Endothelial cell of umbilical vein (primary cell): ENCODE results near the gene TBK1. TPM values are rescaled to one million over a fixed set of nuclear protein-coding genes. Genes with fewer than 3 reads are reported as not detected.

Source experiments
- BruUV-seq: library from RNA; stranded (reverse); fragments of 400-500 nt; replicated peaks from 2 replicates; lab custom pipeline; 2021; lab: Mats Ljungman, UMichigan
- CTCF ChIA-PET: fragments of 300-600, 350-600 bp; sonication (Branson Sonifier 250); formaldehyde crosslinking; loops from one replicate; lab custom pipeline; 2021; ENCODE audit warnings: antibody characterized with exemption, inconsistent platforms; lab: Charles Lee
- POLR2A ChIA-PET: fragments of 300-600, 350-600 bp; sonication (Branson Sonifier 250); formaldehyde crosslinking; loops from one replicate; lab custom pipeline; 2021; ENCODE audit warnings: antibody characterized with exemption, inconsistent platforms; lab: Charles Lee
- DNase-seq: peaks from one replicate; pipeline ENCODE4 v3.0.0-alpha.2; 2011; ENCODE audit warnings: low read depth, low spot score
- FAIRE-seq: peaks from 2 replicates; lab custom pipeline; 2011; peaks lifted over from hg19 to GRCh38; lab: Jason Lieb, UNC
- H2AFZ ChIP-seq: 2 replicates; pipeline ENCODE4 v1.6.0; 2012; ENCODE audit warnings: low read depth, low read length, control low read depth, inconsistent platforms
- H3K27ac ChIP-seq: 2 replicates; pipeline ENCODE4 v1.5.1; 2011; ENCODE audit warnings: low read depth, mild to moderate bottlenecking, control low read depth, low read length, moderate library complexity; ENCODE audit not compliant: insufficient read depth
- H3K27me3 ChIP-seq, 2 experiments: 2 replicates each; pipeline versions ENCODE4 v1.6.0 to v1.6.1; 2011; ENCODE audit warnings: low read length in 2 of 2, mixed read lengths in 1 of 2; ENCODE audit not compliant: control insufficient read depth in 2 of 2, insufficient read depth in 2 of 2
- H3K36me3 ChIP-seq, 2 experiments: 2 replicates in 1 of 2; 3 replicates in 1 of 2; pipeline ENCODE4 v1.5.1; 2011; ENCODE audit warnings: low read length in 2 of 2, mild to moderate bottlenecking in 1 of 2, moderate library complexity in 1 of 2; ENCODE audit not compliant: control insufficient read depth in 2 of 2, insufficient read depth in 2 of 2; ENCODE audit errors: extremely low read depth in 1 of 2
- H3K4me1 ChIP-seq: 3 replicates; pipeline ENCODE4 v1.5.1; 2011; ENCODE audit warnings: mild to moderate bottlenecking, low read length; ENCODE audit not compliant: control insufficient read depth, insufficient read depth; ENCODE audit errors: extremely low read depth
- H3K4me2 ChIP-seq: 2 replicates; pipeline ENCODE4 v1.6.1; 2011; ENCODE audit warnings: low read length, control low read depth, mixed read lengths; ENCODE audit not compliant: insufficient read depth
- H3K4me3 ChIP-seq, 3 experiments: fragments of 200-600 bp in 1 of 3; sonication (generic), shearing (Covaris generic) in 1 of 3; replicated peaks in 1 of 3; 2 replicates each; pipeline ENCODE4 v1.5.1; 2011 to 2016; ENCODE audit warnings: control low read depth in 3 of 3, low read length in 3 of 3, mild to moderate bottlenecking in 2 of 3, inconsistent platforms in 1 of 3, low read depth in 1 of 3, moderate library complexity in 1 of 3; ENCODE audit not compliant: insufficient read depth in 1 of 3
- H3K79me2 ChIP-seq: 2 replicates; pipeline ENCODE4 v1.6.0; 2012; ENCODE audit warnings: low read length, inconsistent platforms; ENCODE audit not compliant: control insufficient read depth, insufficient read depth
- H3K9ac ChIP-seq: replicated peaks from 2 replicates; pipeline ENCODE3; 2011; ENCODE audit warnings: low read length, control low read depth; ENCODE audit not compliant: insufficient read depth; ENCODE audit errors: extremely low read depth
- H3K9me1 ChIP-seq: replicated peaks from 3 replicates; pipeline ENCODE4 v1.6.0; 2011; ENCODE audit warnings: mild to moderate bottlenecking, low read length; ENCODE audit not compliant: control insufficient read depth, insufficient read depth; ENCODE audit errors: extremely low read depth
- H3K9me3 ChIP-seq: replicated peaks from 2 replicates; pipeline ENCODE4 v1.5.1; 2012; ENCODE audit warnings: low read length, inconsistent platforms; ENCODE audit not compliant: control insufficient read depth, insufficient read depth
- H4K20me1 ChIP-seq: replicated peaks from 2 replicates; pipeline ENCODE3; 2011; ENCODE audit warnings: mild to moderate bottlenecking, low read length; ENCODE audit not compliant: control insufficient read depth, insufficient read depth; ENCODE audit errors: extremely low read depth
- FOS ChIP-seq: IDR thresholded peaks from 2 replicates; pipeline ENCODE4 v1.6.1; 2011; ENCODE audit warnings: mild to moderate bottlenecking, low read length, moderate library complexity, borderline replicate concordance; ENCODE audit not compliant: insufficient read depth
- JUN ChIP-seq: IDR thresholded peaks from 2 replicates; pipeline ENCODE4 v1.6.1; 2011; ENCODE audit warnings: borderline replicate concordance, low read depth; ENCODE audit not compliant: insufficient read length, insufficient read depth
- MAX ChIP-seq: IDR thresholded peaks from 2 replicates; pipeline ENCODE4 v1.6.1; 2011; ENCODE audit not compliant: insufficient read depth, insufficient read length
- MYC ChIP-seq: IDR thresholded peaks from one replicate; pipeline ENCODE4 v1.6.1; 2011; ENCODE audit warnings: mild to moderate bottlenecking, low read depth, low read length
- POLR2AphosphoS5 ChIP-seq: IDR thresholded peaks from 2 replicates; pipeline ENCODE4 v1.6.1; 2012; ENCODE audit warnings: low read depth, mild to moderate bottlenecking, control low read depth, low read length, moderate library complexity; ENCODE audit not compliant: insufficient read depth
- dilution Hi-C: fragments of 300-500 bp; cut with MboI; formaldehyde crosslinking; loops from one replicate; pipeline ENCODE4 v1.15.0; 2019; ENCODE audit warnings: low sequenced_read_pairs; ENCODE audit not compliant: extremely low pct_ligation_motif_present
- intact Hi-C: fragments of 100-400 bp; cut with micrococcal nuclease; formaldehyde crosslinking; loops from one replicate; pipeline ENCODE4 v1.10.0; 2022
- polyA plus RNA-seq, 4 experiments: library from polyadenylated mRNA; depleted of rRNA in 3 of 4; stranded (reverse) in 3 of 4; unstranded in 1 of 4; fragments of >200 nt; gene quantifications; 2 replicates each; pipeline versions ENCODE4 v1.2.1 to v1.2.3, GENCODE V29; 2011 to 2012; ENCODE audit warnings: missing spikeins in 1 of 4
- total RNA-seq: library from RNA; stranded (reverse); gene quantifications from 2 replicates; pipeline ENCODE4 v1.2.3, GENCODE V29; 2021
- TF ChIP-seq, protein P1 (sequence below), 2 donors: IDR thresholded peaks; 1 replicate in 1 of 2; 2 replicates in 1 of 2; pipeline ENCODE4 v1.5.1; 2011; ENCODE audit warnings: low read length in 2 of 2, mild to moderate bottlenecking in 2 of 2, moderate library complexity in 2 of 2, control low read depth in 1 of 2, inconsistent platforms in 1 of 2, low read depth in 1 of 2; ENCODE audit not compliant: insufficient read depth in 1 of 2; ENCODE audit errors: extremely low read depth in 1 of 2

Gene TBK1
- total and polyA plus RNA-seq, 2 donors (not counting 3 experiments of a cell fraction or from before 2014, with no cell fraction given), result 8.0 to 28.9 TPM

- ChIA-PET CTCF (interaction anchor here (0.7 kb wide), 1 partner anchor 16 kb away, joined by 3 read pairs; no protein-coding TSS in a partner anchor), POLR2A (no interaction called here)
- no peak overlapping the region for H3K27ac ChIP-seq
- H3K9me1 ChIP-seq, result no peaks in the 10 kb centered on the region
- H3K9me3 ChIP-seq, result no peaks in the 10 kb centered on the region
- DNase-seq (no peak), FAIRE-seq (no peak)
- H4K20me1 ChIP-seq, result no peaks in the 10 kb centered on the region
- H3K79me2 ChIP-seq, result peaks cover 6% of the 10 kb centered on the region
- H3K4me1 ChIP-seq, result peaks cover 16% of the 10 kb centered on the region
- H3K4me2 ChIP-seq, result no peak overlapping the region
- peaks cover 10 to 41% of the 10 kb centered on the region in 2 experiments for H3K36me3 ChIP-seq
- H3K4me3 ChIP-seq, result no peak overlapping the region
- no peaks in the 10 kb centered on the region for H3K27me3 ChIP-seq
- BruUV-seq, result no TSS peak
- dilution Hi-C loops (no loop called here), intact Hi-C loops (no loop called here)
- no peak overlapping the region for H2AFZ ChIP-seq
- TF ChIP-seq, protein P1, sequence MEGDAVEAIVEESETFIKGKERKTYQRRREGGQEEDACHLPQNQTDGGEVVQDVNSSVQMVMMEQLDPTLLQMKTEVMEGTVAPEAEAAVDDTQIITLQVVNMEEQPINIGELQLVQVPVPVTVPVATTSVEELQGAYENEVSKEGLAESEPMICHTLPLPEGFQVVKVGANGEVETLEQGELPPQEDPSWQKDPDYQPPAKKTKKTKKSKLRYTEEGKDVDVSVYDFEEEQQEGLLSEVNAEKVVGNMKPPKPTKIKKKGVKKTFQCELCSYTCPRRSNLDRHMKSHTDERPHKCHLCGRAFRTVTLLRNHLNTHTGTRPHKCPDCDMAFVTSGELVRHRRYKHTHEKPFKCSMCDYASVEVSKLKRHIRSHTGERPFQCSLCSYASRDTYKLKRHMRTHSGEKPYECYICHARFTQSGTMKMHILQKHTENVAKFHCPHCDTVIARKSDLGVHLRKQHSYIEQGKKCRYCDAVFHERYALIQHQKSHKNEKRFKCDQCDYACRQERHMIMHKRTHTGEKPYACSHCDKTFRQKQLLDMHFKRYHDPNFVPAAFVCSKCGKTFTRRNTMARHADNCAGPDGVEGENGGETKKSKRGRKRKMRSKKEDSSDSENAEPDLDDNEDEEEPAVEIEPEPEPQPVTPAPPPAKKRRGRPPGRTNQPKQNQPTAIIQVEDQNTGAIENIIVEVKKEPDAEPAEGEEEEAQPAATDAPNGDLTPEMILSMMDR (IDR thresholded peaks at IDR 0.05; ENCODE audit: extremely low read depth in 1 of 2, insufficient read depth in 1 of 2, low read depth in 1 of 2, low read length in 2 of 2), result no peak
- no peak for TF ChIP-seq JUN
- no peak for TF ChIP-seq FOS
- TF ChIP-seq POLR2AphosphoS5, result no peak
- no peak overlapping the region for H3K9ac ChIP-seq
These were observed 33.7 kb upstream of the TBK1 start for GRCh38 chr12:64418209-64418608.

- intact Hi-C loops, result no loop called here
- H3K79me2 ChIP-seq, result peaks cover 1% of the 10 kb centered on the region
These were observed 32.2 kb upstream of the TBK1 start for GRCh38 chr12:64419696-64420095.

More at GRCh38 chr12:64419696-64420095, 32.2 kb upstream of the TBK1 start:
- peak overlapping the region in 1 of 3 experiments; percentile 36 for H3K4me3 ChIP-seq
- H4K20me1 ChIP-seq, result no peaks in the 10 kb centered on the region
- FAIRE-seq (peak; percentile 56), DNase-seq (peak; percentile 61)
- TF ChIP-seq MAX (no peak), MYC (no peak)
- TF ChIP-seq, protein P1 (IDR thresholded peaks at IDR 0.05; ENCODE audit: extremely low read depth in 1 of 2, insufficient read depth in 1 of 2, low read depth in 1 of 2, low read length in 2 of 2), result no peak
- ChIA-PET CTCF (interaction anchor here (0.6 kb wide), 1 partner anchor 279 kb away, joined by 3 read pairs; no protein-coding TSS in a partner anchor), POLR2A (no interaction called here)
- peaks cover 16% of the 10 kb centered on the region for H3K4me1 ChIP-seq
- H3K9me1 ChIP-seq, result no peaks in the 10 kb centered on the region
- BruUV-seq, result no TSS peak
- H3K9me3 ChIP-seq, result no peaks in the 10 kb centered on the region
- H3K9ac ChIP-seq, result peak overlapping the region; percentile 4
- H3K27ac ChIP-seq, result peak overlapping the region; percentile 40
- no peaks in the 10 kb centered on the region for H3K27me3 ChIP-seq
- H3K36me3 ChIP-seq, result peaks cover 12 to 43% of the 10 kb centered on the region in 2 experiments
- dilution Hi-C loops, result no loop called here
- no peak overlapping the region for H2AFZ ChIP-seq
- H3K4me2 ChIP-seq, result peak overlapping the region; percentile 83
